Measurements from ENCODE around the gene ALG14. TPM values are rescaled to one million over a fixed set of nuclear protein-coding genes. Genes with fewer than 3 reads are reported as not detected.
A peak's percentile ranks its signal among the peaks of the same experiment; 100 is the strongest.

The ALG14 gene
- total and polyA plus RNA-seq, 12 donors: 1.1 to 4.6 (median 3.3) TPM

DNA sequence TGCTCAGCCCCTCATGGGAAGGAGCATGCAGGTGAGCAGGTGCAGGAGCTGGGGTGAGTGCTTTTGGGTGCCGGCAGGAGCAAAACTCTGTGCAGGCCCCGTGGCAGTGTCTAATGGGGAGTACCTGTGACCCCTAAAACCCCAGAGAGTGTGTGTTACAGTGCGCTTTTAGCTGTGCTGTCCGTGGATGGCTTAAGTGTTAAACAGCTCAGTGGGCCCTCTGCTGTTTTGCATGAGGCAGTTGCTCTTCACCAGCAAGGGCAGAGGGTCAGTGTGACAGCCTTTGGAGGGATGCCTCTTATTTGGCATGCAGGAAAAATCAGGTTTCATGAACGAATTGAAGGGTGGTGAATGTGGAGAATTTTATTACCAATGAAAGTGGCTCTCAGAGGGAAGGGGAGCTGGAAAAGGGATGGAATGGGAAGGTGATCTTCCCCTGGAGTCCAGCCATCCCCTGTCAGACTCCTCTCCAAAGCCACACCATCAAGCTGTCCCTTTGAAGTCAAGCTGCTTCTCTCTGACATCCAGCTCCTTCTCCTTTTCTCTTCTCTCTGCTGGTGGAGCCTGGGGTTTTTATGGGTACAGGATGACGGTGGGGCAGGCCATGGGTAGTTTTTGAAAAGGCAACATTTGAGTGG lies 17.0 kb upstream of the ALG14 start:
- no peak for ATAC-seq
- no peak for DNase-seq
- no peak overlapping the region for H3K27ac ChIP-seq
- 93 to 94% methylated on average over 6 of the region's 6 CpGs for WGBS, 2 donors
- H3K36me3 ChIP-seq: no peaks in the 10 kb centered on the region
- H3K4me3 ChIP-seq: no peak overlapping the region
- H3K9me3 ChIP-seq: peaks cover 0 to 15% (median 0%) of the 10 kb centered on the region in 11 donors
- H3K27me3 ChIP-seq: no peaks in the 10 kb centered on the region
- intact Hi-C loops (cut with DNase I): loop anchor here in 4 of 10 donors (5.0 kb wide), 1 partner anchor 143 kb away; the partner anchor contains the start of gene RWDD3 (in 4 of the 4)
- peaks cover 0 to 24% (median 14%) of the 10 kb centered on the region in 9 donors for H3K4me1 ChIP-seq
- TF ChIP-seq, protein P1, sequence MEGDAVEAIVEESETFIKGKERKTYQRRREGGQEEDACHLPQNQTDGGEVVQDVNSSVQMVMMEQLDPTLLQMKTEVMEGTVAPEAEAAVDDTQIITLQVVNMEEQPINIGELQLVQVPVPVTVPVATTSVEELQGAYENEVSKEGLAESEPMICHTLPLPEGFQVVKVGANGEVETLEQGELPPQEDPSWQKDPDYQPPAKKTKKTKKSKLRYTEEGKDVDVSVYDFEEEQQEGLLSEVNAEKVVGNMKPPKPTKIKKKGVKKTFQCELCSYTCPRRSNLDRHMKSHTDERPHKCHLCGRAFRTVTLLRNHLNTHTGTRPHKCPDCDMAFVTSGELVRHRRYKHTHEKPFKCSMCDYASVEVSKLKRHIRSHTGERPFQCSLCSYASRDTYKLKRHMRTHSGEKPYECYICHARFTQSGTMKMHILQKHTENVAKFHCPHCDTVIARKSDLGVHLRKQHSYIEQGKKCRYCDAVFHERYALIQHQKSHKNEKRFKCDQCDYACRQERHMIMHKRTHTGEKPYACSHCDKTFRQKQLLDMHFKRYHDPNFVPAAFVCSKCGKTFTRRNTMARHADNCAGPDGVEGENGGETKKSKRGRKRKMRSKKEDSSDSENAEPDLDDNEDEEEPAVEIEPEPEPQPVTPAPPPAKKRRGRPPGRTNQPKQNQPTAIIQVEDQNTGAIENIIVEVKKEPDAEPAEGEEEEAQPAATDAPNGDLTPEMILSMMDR (IDR thresholded peaks at IDR 0.05): no peak

DNA sequence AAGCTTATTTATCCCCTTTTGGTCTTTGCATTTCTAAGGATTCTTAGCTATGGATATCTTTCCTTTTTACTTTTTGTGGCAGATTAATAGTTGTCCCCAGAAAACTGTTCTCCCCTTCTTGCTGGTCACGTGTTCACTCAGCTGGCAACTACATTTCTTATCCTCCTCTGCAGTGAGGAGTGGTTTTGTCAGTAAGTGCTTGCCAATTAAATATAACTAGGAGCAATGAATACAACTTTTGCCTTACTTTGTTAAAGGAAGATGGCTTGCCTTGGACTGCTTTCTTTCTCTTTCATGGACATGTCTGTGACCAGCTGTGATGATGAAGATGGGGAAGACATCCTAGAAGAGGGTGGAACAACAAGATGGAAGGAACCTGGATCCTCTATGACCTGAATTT lies 15.6 kb upstream of the ALG14 start:
- no peak overlapping the region for H3K4me3 ChIP-seq
- intact Hi-C loops (cut with DNase I): loop anchor here in 4 of 10 donors (5.0 kb wide), 1 partner anchor 144 kb away; the partner anchor contains the start of gene RWDD3 (in 4 of the 4)

DNA sequence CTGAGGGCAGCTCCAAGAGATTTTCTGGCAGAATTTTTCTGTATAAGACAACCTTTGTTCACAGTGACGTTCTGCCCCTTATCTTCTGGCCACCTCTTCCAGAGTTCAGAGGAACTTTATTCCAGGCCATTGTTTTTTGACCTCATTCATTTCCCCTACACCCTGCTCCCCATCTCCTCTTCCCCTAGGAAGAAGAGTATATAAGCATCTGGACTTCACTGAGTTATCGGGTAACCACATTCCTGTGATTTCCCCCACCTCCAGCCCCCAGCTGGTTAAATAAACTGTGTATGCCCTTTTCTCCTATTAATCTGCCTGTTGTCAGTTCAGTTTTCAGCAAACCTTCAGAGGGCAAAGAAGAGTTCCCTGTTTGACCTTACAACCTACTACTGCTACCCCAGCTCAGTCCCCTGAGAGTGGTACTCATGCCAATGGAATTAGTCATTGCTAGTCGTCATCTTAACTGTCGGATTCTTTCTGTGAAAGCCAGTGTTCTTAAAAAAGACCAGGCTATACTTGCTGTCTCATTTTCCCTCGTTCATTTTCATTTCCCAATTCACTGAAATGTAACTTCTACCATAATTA lies 14.3 kb upstream of the ALG14 start:
- 6 to 9% methylated on average over 5 of the region's 5 CpGs for WGBS, 2 donors
- ATAC-seq (peak; percentile 79 to 97 (median 90)), DNase-seq (peak in 1 of 2 donors; percentile 73)
- TF ChIP-seq, protein P1 (IDR thresholded peaks at IDR 0.05): no peak
- no peak overlapping the region for H3K4me3 ChIP-seq
- peaks cover 0 to 15% (median 0%) of the 10 kb centered on the region in 11 donors for H3K9me3 ChIP-seq
- peaks cover 0 to 30% (median 14%) of the 10 kb centered on the region in 9 donors for H3K4me1 ChIP-seq
- peak overlapping the region in 9 of 10 donors; percentile 36 to 89 (median 82) for H3K27ac ChIP-seq
- no peaks in the 10 kb centered on the region for H3K36me3 ChIP-seq
- intact Hi-C loops (cut with DNase I): loop anchor here in 4 of 10 donors (5.0 kb wide), 1 partner anchor 145 kb away; the partner anchor contains the start of gene RWDD3 (in 4 of the 4)
- H3K27me3 ChIP-seq: no peaks in the 10 kb centered on the region

More for the DNA sequence above, 15.6 kb upstream of the ALG14 start:
- Histone ChIP-seq H3K36me3 (no peaks in the 10 kb centered on the region), H3K4me1 (peaks cover 0 to 30% (median 14%) of the 10 kb centered on the region in 9 donors), H3K9me3 (peaks cover 0 to 15% (median 0%) of the 10 kb centered on the region in 11 donors), H3K27me3 (no peaks in the 10 kb centered on the region), H3K27ac (peak overlapping the region in 4 of 10 donors; percentile 82 to 89 (median 85))
- WGBS, 2 donors: 70 to 77% methylated on average over 1 of the region's 1 CpG
- TF ChIP-seq, protein P1 (IDR thresholded peaks at IDR 0.05): no peak
- no peak for DNase-seq
- no peak for ATAC-seq

DNA sequence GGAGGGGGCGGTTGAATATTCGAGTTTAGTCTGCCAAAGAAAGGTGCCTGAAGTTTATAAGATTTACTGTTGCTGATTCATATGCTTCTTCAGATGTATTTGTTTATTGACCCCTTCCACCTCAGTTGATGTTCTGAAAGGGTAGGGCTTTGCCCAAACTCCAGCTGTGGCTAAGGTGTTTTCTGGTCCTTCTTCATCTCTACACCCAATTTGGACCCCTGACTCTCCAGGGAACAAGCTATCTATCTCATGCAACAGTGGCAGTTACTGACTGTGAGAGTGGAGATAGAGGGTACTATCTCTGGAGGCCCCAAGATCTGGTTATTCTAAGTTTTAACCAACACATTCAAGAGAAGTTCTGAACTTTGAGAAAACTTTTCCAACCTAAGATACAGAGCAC lies 12.6 kb upstream of the ALG14 start:
- peaks cover 0 to 10% (median 0%) of the 10 kb centered on the region in 11 donors for H3K9me3 ChIP-seq

More for the DNA sequence above, 12.6 kb upstream of the ALG14 start:
- Histone ChIP-seq H3K27ac (peak overlapping the region in 5 of 10 donors; percentile 11 to 89 (median 83)), H3K36me3 (no peaks in the 10 kb centered on the region), H3K27me3 (no peaks in the 10 kb centered on the region), H3K4me3 (no peak overlapping the region), H3K4me1 (peaks cover 0 to 30% (median 14%) of the 10 kb centered on the region in 9 donors)
- intact Hi-C loops (cut with DNase I): loop anchor here in 4 of 10 donors (5.0 kb wide), 1 partner anchor 147 kb away; the partner anchor contains the start of gene RWDD3 (in 4 of the 4)
- DNase-seq (no peak), ATAC-seq (no peak)
- TF ChIP-seq, protein P1 (IDR thresholded peaks at IDR 0.05): no peak
- WGBS, 2 donors: 78% methylated on average over 2 of the region's 2 CpGs

Measured in heart right ventricle (tissue), 16 donors.